NCI-H187 treated with DMSO at 0.1 percent for 48 hours (cell line): ENCODE data around the gene PHYHIPL.

Source experiments
- DNase-seq: peaks from one replicate; lab custom pipeline; 2025; lab: John Stamatoyannopoulos, UW

The PHYHIPL gene

DNA sequence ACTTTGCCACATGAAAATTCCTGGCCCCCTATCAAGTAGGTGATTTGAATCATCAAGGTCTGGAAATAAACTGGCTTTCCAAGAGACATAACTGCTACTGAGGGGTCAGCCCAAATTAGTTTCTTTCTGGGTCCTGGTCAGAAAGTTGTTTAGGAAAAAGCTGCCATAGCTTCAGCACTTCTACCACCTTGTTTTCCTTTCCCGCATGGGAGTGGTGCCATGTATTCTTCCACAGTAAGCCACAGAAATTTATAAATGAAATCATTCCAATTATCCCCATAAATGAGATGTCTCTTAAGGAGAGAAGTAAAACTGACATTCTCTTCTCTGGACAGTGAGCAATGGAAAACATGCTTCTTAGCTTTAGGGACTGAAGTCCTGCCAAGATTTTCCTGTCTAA, 80.8 kb downstream of the PHYHIPL start:
- DNase-seq: no peak

DNA sequence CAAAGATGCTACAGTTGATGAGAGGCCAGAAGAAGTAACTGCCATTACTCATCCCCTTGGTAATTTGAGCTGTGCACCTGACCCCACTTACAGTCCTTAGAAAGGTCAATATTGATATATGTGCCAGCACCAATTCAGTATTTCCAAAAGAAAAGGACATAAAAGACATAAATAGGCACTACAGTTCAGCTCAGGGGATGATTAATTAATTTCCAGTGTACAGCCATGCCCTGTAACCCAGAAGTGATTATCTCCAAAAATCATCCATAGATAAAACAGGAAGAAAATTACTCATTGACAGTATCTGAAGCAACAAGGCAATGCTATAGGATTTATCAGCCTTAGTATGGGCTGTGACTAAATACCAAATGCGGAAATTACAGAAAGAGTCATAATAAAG, 82.4 kb downstream of the PHYHIPL start:
- no peak for DNase-seq

DNA sequence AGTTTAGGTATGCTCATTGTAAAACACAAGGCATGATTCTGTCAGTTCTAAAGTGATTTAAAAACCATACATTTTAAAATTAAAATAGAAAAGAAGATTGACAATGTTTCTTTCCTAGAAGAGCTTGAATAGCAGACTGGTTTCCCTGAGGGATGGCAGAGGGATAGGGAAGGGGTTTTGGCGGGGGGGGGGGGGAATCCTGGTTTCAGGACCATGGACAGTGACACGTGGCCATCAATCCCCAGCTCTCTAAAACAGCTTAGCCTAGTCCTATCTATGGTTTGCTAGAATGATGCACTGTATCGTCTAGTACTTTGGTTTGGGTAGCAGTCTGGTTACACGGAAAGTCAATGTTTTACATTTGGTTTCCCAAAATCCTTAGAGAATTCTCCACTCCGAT, 88.7 kb downstream of the PHYHIPL start:
- DNase-seq: no peak

DNA sequence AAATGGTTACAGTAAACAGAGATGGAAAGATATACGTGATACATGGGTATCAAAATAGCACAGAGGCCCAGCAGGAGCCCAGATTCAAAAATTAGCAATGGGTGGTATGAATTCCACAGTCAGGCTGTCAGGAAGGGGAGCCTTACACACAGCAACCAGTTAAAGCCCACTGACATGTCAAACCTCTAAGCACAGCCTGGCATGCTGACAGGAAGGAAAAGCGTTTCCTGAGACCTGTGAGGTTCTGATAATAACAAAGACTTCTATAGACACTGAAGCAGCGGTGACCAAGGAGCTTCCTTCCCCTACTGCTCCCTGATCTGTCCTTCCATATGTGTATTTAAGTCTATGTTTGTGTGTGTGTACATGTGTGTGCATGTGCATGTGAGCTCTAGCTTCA, 89.9 kb downstream of the PHYHIPL start:
- DNase-seq: no peak

DNA sequence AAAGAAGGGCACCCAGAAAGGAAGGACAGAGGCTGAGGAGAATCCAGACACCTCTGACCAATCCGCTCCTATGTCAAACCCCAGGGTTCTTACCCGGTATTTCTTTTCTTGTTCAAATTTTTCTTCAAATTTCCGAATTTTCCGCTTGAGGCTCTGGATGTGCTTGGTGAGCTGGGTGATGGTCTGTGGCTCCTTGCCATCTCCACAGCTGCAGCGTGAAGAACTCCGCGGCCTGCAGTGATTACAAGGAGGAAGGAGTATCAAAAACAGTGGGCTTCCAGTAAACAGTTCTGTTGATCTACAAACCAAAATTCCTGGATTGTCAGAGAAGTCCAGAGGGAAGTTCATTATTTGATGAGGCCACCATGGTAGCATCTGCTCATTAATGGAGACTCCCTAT, 92.0 kb downstream of the PHYHIPL start:
- DNase-seq: no peak

DNA sequence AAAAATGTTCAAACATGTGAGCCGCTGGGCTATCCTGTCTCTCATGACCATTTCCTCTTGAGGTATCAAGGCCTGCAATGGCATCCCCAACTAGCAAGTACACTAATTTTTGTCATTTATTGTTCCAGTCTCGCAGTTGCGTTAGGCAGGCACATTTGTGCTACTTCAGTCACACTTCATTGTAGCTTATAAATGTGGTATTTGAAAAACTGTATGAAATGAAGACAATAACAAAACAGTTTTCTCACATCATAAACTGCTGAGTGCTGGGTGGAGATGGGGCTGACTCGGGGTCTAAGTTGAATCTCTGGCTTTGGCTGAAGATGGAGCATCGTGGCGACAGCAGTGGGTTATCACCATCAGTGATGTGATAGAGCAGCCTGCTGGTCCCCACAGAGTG, 93.2 kb downstream of the PHYHIPL start:
- DNase-seq: no peak

DNA sequence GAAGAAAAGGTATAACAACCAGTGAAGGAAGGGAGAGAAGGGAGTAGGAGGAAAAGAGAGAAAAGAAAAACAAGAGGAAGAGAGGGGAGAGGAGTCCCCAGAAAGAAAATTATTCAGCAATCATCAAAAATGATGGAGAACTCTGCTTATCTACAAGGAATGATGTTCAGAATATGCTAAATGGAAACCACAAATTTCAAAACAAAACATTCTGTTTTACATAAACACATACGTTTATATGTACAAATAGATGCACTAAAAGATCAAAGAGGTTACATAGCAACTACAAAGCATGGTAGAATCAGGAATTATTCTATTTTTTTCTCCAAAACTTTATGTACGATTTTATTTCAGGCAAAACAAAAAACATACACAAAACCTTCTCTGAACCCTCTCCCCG, 94.0 kb downstream of the PHYHIPL start:
- DNase-seq: no peak

DNA sequence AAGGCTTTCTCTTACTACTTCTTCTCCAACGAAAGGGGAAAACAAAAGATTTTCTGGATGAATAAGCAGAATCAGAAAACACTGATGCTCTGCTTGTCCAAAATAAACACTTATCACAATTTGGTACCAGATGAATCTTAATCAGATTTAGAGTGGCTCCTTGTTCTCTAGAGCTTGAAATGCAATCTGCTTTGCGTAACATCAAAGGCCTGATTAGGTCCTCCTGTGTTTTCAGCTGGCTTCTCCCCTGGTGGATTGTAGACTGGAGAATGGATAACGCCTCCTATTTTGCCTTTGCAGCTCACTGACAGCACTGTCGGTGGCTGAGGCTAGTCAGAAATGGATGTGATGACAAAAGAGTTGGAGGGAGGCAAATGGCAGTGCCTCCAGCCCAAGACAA, 94.7 kb downstream of the PHYHIPL start:
- DNase-seq: no peak

DNA sequence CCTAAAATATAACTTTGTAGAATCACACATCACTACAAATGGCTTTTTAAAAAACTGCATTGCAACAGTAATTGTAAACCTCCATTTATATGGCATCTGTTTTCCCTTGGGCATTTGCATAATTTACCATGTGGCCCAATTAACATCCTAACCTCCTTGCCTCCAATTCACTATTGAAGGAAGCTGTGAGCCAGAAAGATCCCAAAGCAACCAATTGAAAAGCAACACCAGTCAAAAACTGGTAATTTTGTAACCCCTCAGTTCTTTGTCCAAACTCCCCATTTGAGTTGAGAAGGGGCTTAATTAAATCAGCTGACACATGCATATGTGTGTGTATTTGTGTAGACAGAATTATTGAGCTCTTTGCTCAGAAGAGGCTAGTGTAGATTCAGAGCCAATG, 95.6 kb downstream of the PHYHIPL start:
- DNase-seq: no peak

DNA sequence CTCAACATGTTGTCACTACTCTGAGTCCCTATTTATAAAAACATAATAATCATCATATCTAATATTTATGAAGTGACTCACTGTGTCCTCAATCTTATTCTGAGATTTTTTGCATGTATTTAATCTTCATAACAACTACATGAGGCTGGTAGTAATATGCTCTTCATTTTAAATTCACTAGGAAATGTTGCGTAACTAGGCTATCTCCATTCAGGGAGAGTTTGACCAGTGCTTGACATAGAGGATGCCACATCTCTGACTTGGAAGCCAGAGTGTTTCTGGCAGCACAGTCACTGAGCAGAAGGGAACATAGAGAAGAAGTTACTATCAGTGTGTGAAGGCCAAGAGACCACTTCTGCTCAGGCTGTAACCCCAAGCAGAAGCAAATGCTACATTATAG, 97.0 kb downstream of the PHYHIPL start:
- no peak for DNase-seq

DNA sequence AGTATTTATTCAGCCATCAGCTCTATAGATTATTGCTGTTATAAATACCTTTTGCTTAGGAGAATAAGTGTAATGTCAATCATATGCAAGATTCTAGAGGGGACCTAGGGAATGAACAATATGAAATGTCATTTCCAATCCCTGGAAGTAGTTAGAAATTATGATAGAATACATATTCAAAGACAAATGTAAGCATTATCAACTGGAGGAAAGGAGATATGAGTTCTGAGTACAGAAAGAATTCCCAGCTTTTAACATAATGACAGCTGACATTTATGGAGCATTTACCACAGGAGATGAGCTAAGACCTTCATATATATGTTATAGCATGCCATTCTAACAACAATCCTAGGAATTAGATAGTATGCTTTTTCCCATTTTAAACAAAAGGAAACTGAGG, 99.7 kb downstream of the PHYHIPL start:
- DNase-seq: no peak

DNA sequence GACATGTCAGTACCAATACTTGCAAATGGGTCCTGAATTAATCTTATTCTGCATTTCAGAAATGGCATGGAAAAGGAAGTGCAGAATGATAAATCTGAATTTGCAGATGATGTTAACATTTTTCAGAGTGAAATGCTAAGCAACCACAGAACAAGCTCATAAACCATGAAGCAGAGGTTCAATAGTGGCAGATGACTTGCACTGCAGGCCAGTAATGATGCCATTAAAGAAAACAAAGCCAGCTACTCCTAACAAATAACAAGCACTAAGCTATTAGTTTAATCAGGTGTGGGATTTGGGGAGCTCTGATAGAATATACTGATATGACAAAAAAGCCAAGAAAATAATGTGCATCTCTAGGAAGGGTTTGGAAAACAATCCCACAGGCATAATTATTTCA, 100.5 kb downstream of the PHYHIPL start:
- DNase-seq: no peak

DNA sequence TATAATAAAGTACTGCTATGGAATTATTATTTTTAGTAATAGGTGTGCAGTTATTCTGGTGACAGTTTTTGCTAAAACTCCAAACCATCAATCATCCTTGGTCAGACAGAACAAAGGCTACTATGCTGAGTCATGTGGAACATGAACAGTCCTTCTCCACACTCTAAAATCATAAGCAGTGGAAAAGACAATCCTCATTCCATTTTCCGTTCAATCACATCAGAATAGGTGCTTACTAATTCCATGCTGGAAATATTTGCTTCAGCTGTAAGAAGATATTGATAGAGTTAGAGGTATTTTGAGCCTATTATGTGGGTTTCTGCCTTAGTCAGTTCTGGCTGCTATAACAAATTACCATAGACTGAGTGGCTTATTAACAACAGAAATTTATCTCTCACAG, 103.0 kb downstream of the PHYHIPL start:
- no peak for DNase-seq

DNA sequence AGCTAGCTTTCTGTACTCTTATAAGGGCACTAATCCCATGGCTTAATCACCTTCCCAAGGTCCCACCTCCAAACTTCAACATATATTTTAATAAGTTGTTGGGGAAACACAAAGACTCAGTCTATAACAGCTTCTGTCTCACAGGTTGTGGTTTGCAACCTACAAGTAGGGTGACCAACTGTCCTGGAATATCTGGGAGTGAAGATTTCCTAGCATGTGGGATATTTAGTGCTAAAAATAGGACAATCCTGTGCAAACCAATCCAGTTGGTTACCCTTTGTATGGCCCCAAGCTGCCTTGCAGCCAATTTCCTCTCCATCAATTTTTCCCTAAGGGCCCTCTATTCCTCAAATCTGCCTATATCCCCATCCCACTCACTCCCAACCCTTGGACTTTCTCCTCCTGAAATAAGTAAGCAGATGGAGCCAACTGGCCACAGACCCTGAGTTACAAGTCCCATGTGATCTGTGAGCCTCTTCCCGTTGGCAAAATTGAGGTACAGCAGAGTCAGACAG, 103.6 kb downstream of the PHYHIPL start:
- no peak for DNase-seq

DNA sequence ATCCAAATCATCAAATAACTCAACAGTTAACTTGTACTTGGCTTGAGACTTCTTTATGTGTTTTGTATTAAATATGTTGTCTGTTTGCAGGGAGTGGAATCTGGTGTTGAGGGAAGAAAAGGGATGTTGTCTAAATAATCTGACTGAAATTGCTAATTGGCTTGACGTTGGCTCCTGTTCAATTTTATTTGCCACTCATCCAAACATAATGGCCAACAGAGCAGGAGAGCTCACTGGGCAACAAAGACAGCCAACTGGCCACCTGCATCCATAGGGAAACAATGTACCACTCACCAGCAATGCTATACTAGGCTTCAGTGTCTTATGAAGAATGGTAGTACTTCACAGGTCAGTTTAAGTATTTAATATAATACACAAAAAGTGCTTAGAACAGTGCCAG, 105.4 kb downstream of the PHYHIPL start:
- no peak for DNase-seq

DNA sequence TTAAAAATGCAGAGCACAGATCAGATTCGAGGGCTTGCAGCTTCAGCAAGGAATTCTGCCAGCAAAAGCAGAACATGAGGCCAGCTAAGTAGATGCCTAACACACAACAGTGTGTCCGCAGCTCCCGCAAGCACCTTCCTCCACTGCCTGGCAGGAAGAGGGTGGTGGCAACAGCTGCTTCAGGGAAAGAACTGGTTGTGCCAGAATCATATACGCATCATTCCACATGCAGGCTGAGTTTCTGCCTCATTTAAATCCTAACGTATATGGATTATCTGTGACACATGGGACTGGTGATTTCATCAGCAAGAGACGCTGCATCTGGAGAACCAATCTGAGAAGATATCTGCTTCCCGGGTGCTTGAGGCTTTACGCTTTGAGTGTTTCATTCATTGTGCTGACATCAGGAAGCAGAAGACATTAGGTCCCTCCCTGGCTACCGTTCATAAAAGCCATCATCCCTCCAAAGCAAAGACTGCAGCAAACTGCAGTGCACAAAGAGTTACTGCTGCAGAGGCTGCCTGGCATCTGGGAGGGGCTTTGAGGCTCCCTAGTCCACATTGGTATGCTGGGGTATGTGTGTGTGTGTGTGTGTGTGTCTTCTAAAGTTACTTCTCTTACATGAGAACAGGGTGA, 107.1 kb downstream of the PHYHIPL start:
- no peak for DNase-seq

DNA sequence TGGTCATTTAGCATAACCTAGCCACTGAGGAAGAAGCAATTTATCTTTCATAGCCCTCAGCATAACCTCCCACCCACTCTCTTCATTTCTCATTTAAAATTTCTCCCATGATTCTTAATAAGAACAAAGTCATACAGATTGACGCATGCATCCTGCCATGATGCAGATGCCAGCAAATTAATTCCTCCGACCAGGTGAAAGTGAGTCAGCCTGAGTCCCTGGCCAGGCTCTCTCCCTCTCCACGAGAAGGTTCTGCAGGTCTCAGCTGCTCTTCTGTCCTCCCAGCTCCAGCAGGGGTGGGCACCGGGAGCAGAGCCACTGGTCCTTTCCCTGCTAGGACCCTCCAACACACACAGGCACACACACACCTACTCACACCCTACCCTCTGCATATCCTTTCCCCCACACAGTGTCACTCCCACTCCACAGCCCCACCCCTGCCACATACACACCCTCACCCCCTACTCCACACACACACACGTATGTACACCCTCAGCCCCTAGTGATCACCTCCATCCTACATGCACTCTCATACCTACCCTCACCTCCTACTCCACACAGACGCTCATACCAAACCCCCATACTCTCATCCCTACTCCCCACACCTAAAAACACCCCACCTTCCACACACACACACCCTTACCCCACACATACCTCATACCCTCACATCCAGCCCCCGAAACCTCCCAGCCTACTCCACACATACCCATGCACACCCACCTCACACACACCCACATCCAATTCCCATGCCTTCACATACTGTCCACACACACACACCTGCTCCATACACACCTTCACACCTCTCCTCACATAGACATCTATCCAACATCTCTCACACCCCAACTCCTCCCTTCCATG, 107.9 kb downstream of the PHYHIPL start:
- no peak for DNase-seq

DNA sequence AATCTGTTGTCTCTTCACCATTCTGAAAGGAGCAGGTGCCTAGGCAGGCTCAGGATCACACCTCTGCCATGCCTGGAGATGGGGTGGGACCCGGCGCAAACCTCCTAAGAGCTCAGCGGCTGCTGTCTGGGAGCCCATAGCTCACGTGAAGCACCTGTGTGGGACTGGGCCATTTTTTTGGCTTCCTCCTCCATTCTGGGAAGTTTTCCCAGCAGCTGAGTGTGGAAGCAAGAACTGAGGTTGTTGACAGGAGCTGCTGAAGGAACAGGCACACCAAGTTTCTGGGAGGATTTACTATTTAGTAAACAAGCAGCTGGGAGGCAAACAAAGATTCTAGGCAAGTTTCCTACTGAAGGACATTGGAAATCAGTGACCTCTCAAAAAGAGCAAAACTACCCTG, 108.6 kb downstream of the PHYHIPL start:
- no peak for DNase-seq

DNA sequence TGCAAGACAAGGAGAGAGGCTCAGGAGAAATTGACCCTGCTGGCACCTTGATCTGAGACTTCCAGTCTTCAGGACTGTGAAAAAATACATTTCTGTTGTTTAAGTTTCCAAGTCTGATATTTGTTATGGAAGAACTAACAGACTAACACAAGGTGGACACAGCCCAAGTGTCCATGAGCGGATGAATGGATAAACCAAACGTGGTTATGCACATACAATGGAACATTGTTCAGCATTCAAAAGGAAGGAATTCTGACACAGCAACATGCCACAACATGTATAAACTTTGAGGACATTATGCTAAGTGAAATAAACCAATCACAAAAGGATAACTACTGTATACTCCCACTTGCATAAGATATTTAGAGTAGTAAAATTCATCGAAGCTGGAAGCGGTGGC, 109.4 kb downstream of the PHYHIPL start:
- DNase-seq: no peak

DNA sequence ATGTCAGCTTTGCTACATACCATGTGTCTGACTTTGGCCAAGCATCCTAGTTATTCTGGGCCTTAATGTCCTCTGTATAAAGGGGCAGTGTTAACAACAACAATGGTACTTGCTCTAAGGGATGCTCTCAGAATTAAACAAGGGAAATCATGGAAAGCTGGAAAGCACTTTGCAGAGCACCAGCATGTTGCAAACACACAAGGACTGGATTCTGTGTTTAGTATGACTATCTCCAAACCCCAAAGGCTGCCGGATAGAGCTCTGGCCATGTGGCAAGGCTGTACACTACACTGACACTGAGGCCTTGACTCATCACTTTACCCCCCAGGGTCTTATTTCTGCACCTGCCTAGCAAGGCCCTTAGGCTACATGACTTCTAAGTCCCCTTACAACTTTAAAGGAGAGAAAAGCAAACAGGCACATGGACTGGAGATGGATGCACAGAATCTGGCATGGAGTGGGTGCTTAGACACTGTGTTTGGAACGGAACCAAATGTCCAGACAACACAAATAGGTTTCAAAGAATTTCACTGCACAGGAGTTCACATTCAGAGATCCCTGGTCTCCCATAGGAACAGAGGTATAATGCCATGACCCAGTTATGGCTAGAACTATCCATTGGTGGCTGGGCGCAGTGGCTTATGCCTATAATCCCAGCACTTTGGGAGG, 111.3 kb downstream of the PHYHIPL start:
- DNase-seq: no peak

DNA sequence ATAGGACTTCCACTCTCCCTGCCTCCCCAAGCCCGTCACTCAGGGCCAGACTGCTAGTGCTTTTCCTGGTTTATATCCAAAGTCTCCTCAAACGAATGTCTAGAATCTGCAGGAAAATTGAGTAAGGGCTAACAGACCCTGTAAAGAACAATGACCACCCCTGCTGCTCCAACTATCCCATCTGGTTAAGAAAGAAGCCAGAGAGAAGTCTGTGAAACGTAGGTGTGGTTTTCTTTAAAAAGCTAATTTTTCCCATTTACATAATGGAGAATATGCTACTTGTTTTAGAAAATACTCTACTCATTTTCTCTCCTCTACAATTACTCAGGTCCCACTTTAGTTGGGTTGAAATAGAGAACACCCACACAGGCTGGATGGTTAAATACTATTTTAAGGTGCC, 113.4 kb downstream of the PHYHIPL start:
- no peak for DNase-seq

DNA sequence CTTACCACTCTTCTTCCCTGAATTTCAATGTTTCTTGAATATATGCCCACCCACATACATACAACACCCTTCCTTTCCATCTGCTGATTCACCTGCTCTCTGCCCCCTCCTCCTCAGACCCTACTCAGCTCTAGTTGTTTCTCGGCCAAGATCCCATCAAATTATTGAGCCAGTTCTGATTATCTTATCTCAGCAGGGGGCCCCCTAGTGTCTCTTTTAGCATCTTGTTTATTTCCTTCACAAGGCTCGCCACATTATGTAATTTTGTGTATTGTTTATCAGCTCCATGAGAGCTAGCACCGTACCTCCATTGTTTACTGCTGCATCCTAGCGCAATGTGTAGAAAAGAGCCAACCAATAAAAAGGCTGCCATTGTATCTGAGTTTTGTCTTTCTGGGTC, 114.0 kb downstream of the PHYHIPL start:
- no peak for DNase-seq
